ENCODE measurements around the gene DCST1.
"Not testable (repeated sequence)": the region's sequence is repeated elsewhere in the genome, so short reads cannot be mapped to it uniquely, and the experiment has no call there.

DCST1 gene, protein sequence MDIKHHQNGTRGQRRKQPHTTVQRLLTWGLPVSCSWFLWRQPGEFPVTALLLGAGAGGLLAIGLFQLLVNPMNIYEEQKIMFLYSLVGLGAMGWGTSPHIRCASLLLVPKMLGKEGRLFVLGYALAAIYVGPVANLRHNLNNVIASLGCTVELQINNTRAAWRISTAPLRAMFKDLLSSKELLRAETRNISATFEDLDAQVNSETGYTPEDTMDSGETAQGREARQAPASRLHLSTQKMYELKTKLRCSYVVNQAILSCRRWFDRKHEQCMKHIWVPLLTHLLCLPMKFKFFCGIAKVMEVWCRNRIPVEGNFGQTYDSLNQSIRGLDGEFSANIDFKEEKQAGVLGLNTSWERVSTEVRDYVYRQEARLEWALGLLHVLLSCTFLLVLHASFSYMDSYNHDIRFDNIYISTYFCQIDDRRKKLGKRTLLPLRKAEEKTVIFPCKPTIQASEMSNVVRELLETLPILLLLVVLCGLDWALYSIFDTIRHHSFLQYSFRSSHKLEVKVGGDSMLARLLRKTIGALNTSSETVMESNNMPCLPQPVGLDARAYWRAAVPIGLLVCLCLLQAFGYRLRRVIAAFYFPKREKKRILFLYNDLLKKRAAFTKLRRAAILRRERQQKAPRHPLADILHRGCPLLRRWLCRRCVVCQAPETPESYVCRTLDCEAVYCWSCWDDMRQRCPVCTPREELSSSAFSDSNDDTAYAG

DNA sequence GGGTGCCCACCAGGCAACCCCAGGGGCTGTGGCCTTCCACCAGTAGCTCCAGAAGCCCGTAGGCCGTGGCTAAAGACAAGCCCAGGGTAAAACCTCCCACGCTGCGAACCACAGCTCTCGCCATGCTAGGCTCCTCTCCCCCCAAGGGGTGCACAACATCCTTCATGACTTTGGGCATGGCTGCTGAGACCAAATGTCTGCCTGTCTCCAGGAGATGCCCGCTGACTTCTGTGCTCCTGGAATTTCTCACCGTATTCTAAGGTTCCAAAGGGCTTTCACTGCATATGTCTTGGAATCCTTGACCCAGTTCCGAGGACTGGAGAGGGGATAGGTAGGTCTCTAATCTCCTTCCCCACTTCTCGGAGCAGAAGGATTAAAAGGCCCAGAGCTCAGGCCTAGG lies at the start of gene DCST1, which contains the start of gene DCST2:
Gene DCST1, plus strand, starts transcription at position 301 of the 400 bp plus-strand sequence. CDS start 213 bp downstream, outside the sequence.
Gene DCST2, minus strand, starts transcription at position 258 of the 400 bp plus-strand sequence. Its CDS starts 80 bp downstream, at position 178.
- DNase-seq = no peak

DNA sequence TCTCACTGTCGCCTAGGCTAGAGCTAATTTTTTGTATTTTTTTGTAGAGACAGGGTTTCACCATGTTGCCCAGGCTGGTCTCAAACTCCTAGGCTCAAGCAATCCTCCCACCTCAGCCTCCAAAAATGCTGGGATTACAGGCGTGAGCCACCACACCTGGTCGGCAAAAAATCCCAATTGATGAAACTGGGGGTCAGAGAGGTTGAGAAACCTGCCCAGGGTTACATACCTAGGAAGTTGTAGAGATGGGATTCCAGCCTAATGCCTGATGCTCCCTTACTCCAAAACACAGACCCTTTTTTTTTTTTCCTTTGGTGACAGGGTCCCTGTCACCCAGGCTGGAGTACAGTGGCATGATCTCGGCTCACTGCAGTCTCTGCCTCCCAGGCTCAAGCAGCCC lies 46.9 kb upstream of the DCST1 start:
- DNase-seq = not testable (repeated sequence)

DNA sequence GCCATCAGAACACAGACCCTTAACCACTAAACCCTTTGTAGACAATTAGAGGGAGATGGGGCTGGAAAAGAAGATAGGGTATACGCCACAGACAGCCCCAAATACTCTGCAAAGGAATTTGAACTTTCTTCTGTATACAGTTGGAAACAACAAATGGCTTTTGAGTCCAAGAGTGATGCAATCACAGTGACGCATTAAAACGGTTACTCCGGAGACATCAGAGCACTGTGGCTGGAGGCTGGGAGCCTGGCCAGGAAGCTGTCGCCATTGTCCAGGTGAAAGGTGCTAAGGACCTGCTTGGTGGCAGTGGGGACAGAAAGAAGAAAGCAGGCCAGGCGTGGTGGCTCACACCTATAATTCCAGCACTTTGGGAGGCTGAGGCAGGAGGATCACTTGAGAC lies 46.3 kb upstream of the DCST1 start:
- DNase-seq = no peak

DNA sequence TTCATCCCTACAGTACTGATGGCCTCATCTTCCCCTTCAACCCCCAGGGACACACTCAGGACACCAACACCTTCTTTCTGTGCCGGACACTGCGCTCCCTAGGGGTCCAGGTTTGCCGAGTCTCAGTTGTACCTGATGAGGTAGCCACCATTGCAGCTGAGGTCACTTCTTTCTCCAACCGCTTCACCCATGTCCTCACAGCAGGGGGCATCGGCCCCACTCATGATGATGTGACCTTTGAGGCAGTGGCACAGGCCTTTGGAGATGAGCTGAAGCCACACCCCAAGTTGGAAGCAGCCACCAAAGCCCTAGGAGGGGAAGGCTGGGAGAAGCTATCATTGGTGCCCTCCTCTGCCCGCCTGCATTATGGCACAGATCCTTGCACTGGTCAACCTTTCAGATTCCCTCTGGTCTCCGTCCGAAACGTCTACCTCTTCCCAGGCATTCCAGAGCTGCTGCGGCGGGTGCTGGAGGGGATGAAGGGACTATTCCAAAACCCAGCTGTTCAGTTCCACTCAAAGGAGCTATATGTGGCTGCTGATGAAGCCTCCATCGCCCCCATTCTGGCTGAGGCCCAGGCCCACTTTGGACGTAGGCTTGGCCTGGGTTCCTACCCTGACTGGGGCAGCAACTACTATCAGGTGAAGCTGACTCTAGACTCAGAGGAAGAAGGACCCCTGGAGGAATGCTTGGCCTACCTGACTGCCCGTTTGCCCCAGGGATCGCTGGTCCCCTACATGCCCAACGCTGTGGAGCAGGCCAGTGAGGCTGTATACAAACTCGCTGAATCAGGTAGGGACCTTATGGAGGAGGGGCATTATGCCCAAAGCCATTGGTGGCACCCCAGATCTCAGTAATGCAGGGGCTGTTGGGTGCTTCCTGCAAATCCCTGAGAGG lies 45.3 kb upstream of the DCST1 start:
- no peak for DNase-seq

DNA sequence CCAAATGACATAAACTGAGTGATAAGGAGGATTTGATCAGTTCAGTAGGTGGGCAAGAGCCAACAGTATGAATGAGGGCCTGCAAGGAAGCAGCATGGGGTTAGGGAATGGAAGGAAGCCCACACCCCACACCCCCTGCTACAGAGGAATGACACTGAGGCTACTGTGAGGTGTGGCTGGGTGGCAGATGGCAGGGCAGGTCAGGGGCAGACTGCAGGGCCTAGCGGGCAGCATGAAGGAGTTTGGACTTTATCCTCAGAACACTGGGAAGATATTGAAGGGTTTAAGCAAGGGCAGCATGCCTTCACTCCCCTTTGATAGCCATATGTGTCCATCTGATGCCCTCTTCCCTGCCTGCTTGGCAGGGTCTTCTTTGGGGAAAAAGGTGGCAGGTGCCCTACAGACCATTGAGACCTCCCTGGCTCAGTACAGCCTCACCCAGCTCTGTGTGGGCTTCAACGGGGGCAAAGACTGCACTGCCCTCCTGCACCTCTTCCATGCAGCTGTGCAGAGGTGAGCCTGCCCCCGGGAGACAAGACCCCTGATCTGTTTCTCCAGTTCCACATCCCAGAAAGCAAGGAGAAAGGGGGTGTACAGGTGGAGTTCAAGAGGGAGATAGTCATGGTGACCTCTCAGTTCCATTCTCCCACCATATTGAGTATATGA lies 44.3 kb upstream of the DCST1 start:
- no peak for DNase-seq

GRCh38 chr1:154990276-154990675 lies 43.3 kb upstream of the DCST1 start:
- no peak for DNase-seq

DNA sequence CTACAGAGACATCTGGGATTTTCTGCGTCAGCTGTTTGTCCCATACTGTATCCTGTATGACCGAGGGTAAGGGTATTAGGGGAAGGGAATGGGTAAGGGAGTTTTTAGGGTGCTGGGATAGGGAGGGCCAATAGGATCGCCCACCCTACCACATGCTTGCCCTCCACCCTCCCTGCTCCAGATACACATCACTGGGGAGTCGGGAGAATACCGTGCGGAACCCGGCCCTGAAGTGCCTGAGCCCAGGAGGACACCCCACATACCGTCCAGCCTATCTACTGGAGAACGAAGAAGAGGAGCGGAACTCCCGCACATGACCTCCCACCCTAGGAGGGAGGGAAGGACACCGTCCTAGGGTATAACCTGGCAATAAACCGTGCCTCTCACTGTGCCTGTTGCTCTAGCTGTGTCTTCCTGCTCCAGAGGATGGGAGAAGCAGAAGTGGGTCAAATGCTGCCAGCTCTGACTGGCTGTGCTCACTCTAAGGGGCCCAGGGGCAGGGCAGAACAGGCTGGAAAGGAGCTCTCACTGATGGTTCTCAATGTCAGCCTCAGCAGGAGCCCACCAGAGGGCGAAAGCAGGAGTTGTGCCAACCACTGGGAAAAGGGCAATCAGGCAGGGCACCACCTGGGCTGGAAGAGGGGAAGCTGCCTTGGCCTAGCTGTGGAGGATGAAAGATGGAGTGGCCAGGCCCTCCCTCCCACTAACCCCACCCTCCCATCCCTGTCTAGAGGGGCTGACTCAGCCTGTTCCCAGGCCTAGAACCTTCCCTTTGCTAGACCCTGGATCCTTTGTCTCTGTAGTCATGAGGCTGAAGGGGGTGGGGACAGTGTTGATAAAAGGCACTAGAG lies 40.7 kb upstream of the DCST1 start:
- DNase-seq = no peak

GRCh38 chr1:154993572-154994268 lies 39.9 kb upstream of the DCST1 start, which contains the start of gene LENEP:
TSS of gene LENEP (plus strand) at chr1:154993586. CDS start at chr1:154993608, 22 bp downstream.
- DNase-seq = no peak

DNA sequence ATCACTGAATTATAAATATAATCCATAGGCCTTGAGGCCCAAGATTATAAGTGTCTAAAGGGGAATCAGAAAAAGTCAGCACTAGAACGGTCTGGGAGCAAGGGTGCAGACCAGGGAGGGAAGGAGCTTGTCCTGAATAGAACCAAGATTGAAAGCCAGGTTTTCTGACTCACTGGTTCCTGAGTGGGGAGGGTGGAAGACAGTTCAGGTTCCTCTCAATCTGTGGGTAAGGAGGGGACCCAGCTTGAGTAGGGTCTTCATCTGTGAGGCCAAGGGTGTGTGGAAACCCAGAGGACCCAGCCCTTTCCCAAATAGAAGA lies 39.4 kb upstream of the DCST1 start:
- no peak for DNase-seq

- no peak for DNase-seq
Observed at GRCh38 chr1:154994591-154994990, 39.0 kb upstream of the DCST1 start.

- not testable (repeated sequence) for DNase-seq
Observed at GRCh38 chr1:154995301-154995983, 38.2 kb upstream of the DCST1 start.

GRCh38 chr1:154996966-154997701 lies 36.5 kb upstream of the DCST1 start:
- DNase-seq = no peak

DNA sequence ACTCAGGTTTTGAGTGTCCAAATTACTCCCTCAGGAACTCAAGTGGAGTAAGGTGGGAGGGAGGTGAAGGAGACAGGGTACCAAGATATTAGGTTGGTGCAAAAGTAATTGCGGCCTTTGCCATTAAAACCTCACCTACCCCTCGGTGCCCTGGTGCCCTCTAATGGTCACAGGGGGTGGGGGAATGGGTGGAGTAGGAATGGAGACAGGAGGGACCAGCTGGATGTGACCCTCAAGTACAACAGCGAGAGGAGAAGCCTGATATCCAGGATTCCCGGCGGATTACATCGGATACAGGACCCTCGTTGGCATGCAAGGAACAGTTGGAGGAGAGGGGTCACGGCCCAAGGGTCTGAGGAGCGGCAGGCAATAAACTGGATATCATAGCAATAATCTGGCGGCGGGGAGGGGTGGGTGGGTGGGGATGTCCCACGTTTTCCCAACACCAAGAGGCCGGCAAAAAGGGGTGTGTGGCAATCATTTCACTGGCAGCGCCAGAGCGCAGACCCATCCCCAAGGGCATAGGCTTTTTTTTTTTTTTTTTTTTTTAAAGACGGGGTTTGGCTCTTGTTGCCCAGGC lies 35.3 kb upstream of the DCST1 start:
- DNase-seq = no peak

DNA sequence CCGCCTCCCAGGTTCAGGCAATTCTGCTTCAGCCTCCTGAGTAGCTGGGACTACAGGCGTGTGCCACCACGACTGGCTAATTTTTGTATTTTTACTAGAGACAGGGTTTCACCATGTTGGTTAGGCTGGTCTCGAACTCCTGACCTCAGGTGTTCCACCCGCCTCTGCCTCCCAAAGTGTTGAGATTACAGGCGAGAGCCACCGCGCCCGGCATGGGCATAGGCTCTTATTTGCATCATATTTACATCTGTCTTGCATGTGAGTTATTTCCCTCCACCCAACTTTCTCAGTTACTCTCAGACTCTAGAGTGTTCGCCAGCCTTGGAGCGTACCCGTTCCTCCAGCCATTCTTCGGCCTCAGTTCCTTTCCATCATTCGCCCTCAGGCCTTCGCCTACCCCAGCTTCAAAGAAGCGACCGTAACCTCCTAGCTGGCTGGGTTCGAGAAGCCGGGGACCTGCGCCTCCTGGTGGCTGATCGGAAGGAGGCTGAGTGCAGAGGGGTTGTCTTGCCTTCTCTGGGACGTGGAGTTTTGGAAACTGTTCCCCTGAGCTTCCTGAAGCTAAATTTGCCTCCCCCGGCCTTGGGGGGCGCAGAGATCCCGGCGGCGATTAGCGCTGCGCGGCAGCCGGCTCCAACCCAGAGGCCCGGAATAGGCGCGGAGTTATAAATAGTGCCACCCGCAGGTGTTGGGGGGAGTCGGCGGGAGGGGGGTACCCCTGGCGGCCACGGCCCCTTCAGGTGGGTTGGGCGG lies 34.6 kb upstream of the DCST1 start:
- DNase-seq = peak; percentile 90

GRCh38 chr1:154999571-155000410 lies 33.8 kb upstream of the DCST1 start:
- peak; percentile 65 for DNase-seq

GRCh38 chr1:155000411-155000725 lies 33.3 kb upstream of the DCST1 start:
- no peak for DNase-seq

GRCh38 chr1:155000726-155001424 lies 32.7 kb upstream of the DCST1 start:
- DNase-seq = peak; percentile 91
